Measurements from ENCODE around the gene FERMT3. TPM values are rescaled to one million over a fixed set of nuclear protein-coding genes. Genes with fewer than 3 reads are reported as not detected.

The FERMT3 gene
- total and polyA plus RNA-seq, 2 of the 8 experiments (the other 6 are each of a cell fraction or from before 2014, with no cell fraction given), result 1.4 to 3.7 TPM

GRCh38 chr11:64244966-64245365 lies 38.4 kb downstream of the FERMT3 start (continued):
- TF ChIP-seq SP1 (IDR thresholded peaks at IDR 0.05; ENCODE audit: low read depth, low read length), result no peak
- TF ChIP-seq POU5F1 (IDR thresholded peaks at IDR 0.05; ENCODE audit: low read depth, low read length), result no peak
- TF ChIP-seq CTBP2 (IDR thresholded peaks at IDR 0.05; ENCODE audit: borderline replicate concordance, insufficient read depth, insufficient read length, low read length), result no peak

All from H1 (cell line).